ENCODE results near the gene BEGAIN. TPM values are rescaled to one million over a fixed set of nuclear protein-coding genes. Genes with fewer than 3 reads are reported as not detected.

Gene BEGAIN
- total and polyA plus RNA-seq, 2 experiments from 2014 or later = not detected

- H3K36me3 ChIP-seq = no peaks in the 10 kb centered on the region
- DNase-seq (ENCODE audit: low read depth in 1 of 2, low spot score in 1 of 2) = no peak
Observed at GRCh38 chr14:100531152-100532121, 55.8 kb downstream of the BEGAIN start.

GRCh38 chr14:100530270-100531072, 56.7 kb downstream of the BEGAIN start:
- Histone ChIP-seq H3K36me3 (no peaks in the 10 kb centered on the region), H3K9me3 (ENCODE audit: low read depth) (no peaks in the 10 kb centered on the region), H3K27me3 (no peaks in the 10 kb centered on the region), H3K4me3 (no peak overlapping the region), H3K27ac (no peak overlapping the region), H3K4me1 (ENCODE audit: low read depth) (peaks cover 16% of the 10 kb centered on the region)
- TF ChIP-seq, protein P1, sequence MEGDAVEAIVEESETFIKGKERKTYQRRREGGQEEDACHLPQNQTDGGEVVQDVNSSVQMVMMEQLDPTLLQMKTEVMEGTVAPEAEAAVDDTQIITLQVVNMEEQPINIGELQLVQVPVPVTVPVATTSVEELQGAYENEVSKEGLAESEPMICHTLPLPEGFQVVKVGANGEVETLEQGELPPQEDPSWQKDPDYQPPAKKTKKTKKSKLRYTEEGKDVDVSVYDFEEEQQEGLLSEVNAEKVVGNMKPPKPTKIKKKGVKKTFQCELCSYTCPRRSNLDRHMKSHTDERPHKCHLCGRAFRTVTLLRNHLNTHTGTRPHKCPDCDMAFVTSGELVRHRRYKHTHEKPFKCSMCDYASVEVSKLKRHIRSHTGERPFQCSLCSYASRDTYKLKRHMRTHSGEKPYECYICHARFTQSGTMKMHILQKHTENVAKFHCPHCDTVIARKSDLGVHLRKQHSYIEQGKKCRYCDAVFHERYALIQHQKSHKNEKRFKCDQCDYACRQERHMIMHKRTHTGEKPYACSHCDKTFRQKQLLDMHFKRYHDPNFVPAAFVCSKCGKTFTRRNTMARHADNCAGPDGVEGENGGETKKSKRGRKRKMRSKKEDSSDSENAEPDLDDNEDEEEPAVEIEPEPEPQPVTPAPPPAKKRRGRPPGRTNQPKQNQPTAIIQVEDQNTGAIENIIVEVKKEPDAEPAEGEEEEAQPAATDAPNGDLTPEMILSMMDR (IDR thresholded peaks at IDR 0.05; ENCODE audit: low read depth, low read length) = no peak
- no peak for DNase-seq (ENCODE audit: low read depth in 1 of 2, low spot score in 1 of 2)

More at GRCh38 chr14:100531152-100532121, 55.8 kb downstream of the BEGAIN start:
- Histone ChIP-seq H3K9me3 (ENCODE audit: low read depth) (no peaks in the 10 kb centered on the region), H3K27me3 (no peaks in the 10 kb centered on the region), H3K4me1 (ENCODE audit: low read depth) (peaks cover 16% of the 10 kb centered on the region), H3K4me3 (no peak overlapping the region), H3K27ac (no peak overlapping the region)
- TF ChIP-seq, protein P1 (IDR thresholded peaks at IDR 0.05; ENCODE audit: low read depth, low read length) = no peak

GRCh38 chr14:100529561-100530031, 57.6 kb downstream of the BEGAIN start:
- H3K4me1 ChIP-seq (ENCODE audit: low read depth) = peaks cover 12% of the 10 kb centered on the region
- H3K27me3 ChIP-seq = no peaks in the 10 kb centered on the region
- no peak overlapping the region for H3K27ac ChIP-seq
- no peaks in the 10 kb centered on the region for H3K9me3 ChIP-seq (ENCODE audit: low read depth)
- no peaks in the 10 kb centered on the region for H3K36me3 ChIP-seq
- DNase-seq (ENCODE audit: low read depth in 1 of 2, low spot score in 1 of 2) = no peak
- no peak overlapping the region for H3K4me3 ChIP-seq
- TF ChIP-seq, protein P1 (IDR thresholded peaks at IDR 0.05; ENCODE audit: low read depth, low read length) = no peak

DNA sequence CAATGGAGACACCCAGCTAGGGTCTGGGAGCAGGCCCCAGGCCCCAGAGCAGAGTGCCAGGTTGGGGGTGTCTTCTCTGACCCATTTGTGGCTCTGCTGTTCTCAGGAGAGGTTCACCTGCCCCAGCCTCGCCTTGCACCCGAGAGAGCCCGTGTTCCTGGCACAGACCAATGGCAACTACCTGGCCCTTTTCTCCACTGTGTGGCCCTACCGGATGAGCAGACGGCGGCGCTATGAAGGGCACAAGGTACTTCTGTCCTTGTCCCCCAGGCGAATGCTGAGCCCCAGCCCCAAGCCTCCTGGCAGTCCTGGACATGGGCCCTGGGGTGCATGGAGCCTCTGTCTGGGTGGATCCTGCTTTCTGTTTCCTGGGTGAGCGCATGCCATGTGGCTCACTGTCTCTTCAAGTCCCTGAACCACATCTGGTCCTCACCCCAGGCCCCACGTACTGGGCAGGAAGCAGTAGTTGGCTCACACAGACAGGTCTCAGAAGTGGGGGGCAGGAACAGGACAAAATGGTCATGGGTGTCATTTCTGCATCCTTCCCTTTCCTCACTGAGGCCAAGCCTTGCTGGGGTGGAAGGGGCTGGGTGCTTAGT, 58.2 kb downstream of the BEGAIN start:
- no peak overlapping the region for H3K4me3 ChIP-seq
- H3K4me1 ChIP-seq (ENCODE audit: low read depth) = peaks cover 9% of the 10 kb centered on the region
- DNase-seq (ENCODE audit: low read depth in 1 of 2, low spot score in 1 of 2) = no peak
- TF ChIP-seq, protein P1 (IDR thresholded peaks at IDR 0.05; ENCODE audit: low read depth, low read length) = no peak
- no peak overlapping the region for H3K27ac ChIP-seq
- H3K27me3 ChIP-seq = no peaks in the 10 kb centered on the region
- H3K36me3 ChIP-seq = no peaks in the 10 kb centered on the region
- no peaks in the 10 kb centered on the region for H3K9me3 ChIP-seq (ENCODE audit: low read depth)

DNA sequence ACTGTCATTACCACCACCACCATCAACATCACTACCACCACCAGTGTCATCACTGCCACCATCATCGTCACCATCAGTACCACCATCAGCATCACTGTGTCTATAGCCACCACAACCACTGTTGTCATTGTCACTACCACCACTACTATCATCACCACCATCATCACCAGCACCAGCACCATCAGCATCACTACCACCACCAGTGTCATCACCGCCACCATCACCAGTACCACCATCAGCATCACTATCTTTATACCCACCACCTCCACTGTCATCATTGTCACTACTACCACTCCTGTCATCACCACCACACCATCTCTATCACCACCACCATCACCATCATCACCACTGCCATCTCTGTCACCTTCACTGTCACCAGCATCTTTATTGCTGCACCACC, 60.6 kb downstream of the BEGAIN start:
- no peak for DNase-seq (ENCODE audit: low read depth in 1 of 2, low spot score in 1 of 2)
- Histone ChIP-seq H3K4me1 (ENCODE audit: low read depth) (no peaks in the 10 kb centered on the region), H3K27me3 (no peaks in the 10 kb centered on the region), H3K4me3 (no peak overlapping the region), H3K36me3 (no peaks in the 10 kb centered on the region), H3K27ac (no peak overlapping the region), H3K9me3 (ENCODE audit: low read depth) (no peaks in the 10 kb centered on the region)
- TF ChIP-seq, protein P1 (IDR thresholded peaks at IDR 0.05; ENCODE audit: low read depth, low read length) = no peak
